Liver (tissue), 9 donors: Measurements from ENCODE around the gene GLIPR1. TPM values are rescaled to one million over a fixed set of nuclear protein-coding genes. Genes with fewer than 3 reads are reported as not detected.
"Not testable (repeated sequence)": the region's sequence is repeated elsewhere in the genome, so short reads cannot be mapped to it uniquely, and the experiment has no call there.

Source experiments
- DNase-seq: peaks from one replicate; pipeline ENCODE4 v3.0.0-alpha.2; 2017; ENCODE audit warnings: low spot score
- H3K27ac ChIP-seq, 2 donors: one replicate each; pipeline ENCODE4 v1.7.0; 2013; ENCODE audit warnings: inconsistent platforms in 2 of 2, low read length in 2 of 2, control low read depth in 1 of 2, low read depth in 1 of 2, mild to moderate bottlenecking in 1 of 2
- H3K27me3 ChIP-seq, 4 donors: one replicate each; pipeline versions ENCODE4 v1.6.1 to v1.7.0; 2013; ENCODE audit warnings: low read length in 3 of 4, inconsistent platforms in 1 of 4, mild to moderate bottlenecking in 1 of 4, moderate library complexity in 1 of 4; ENCODE audit not compliant: control insufficient read depth in 4 of 4, insufficient read depth in 4 of 4
- H3K36me3 ChIP-seq, 4 donors: one replicate each; pipeline versions ENCODE4 v1.6.1 to v1.7.0; 2013; ENCODE audit warnings: low read length in 3 of 4, mild to moderate bottlenecking in 3 of 4, low read depth in 1 of 4, moderate library complexity in 1 of 4; ENCODE audit not compliant: control insufficient read depth in 4 of 4, insufficient read depth in 3 of 4
- H3K4me1 ChIP-seq, 4 donors: one replicate each; pipeline versions ENCODE4 v1.6.1 to v1.7.0; 2013; ENCODE audit warnings: low read length in 3 of 4, mild to moderate bottlenecking in 3 of 4, moderate library complexity in 1 of 4; ENCODE audit not compliant: control insufficient read depth in 4 of 4, insufficient read depth in 4 of 4
- H3K4me3 ChIP-seq, 3 donors: one replicate each; pipeline versions ENCODE4 v1.6.1 to v1.7.0; 2013; ENCODE audit warnings: low read length in 3 of 3, control low read depth in 1 of 3, low read depth in 1 of 3, mild to moderate bottlenecking in 1 of 3
- H3K9ac ChIP-seq, 2 donors: one replicate each; pipeline ENCODE4 v1.7.0; 2013; ENCODE audit warnings: low read length in 2 of 2, mild to moderate bottlenecking in 2 of 2, moderate library complexity in 2 of 2, control low read depth in 1 of 2, low read depth in 1 of 2
- H3K9me3 ChIP-seq, 4 donors: one replicate each; pipeline versions ENCODE4 v1.6.1 to v1.7.0; 2013; ENCODE audit warnings: low read length in 3 of 4; ENCODE audit not compliant: control insufficient read depth in 4 of 4
- ATF3 ChIP-seq: IDR thresholded peaks from 2 replicates; pipeline ENCODE4 v1.6.1; 2016; ENCODE audit warnings: antibody characterized with exemption
- EGR1 ChIP-seq, 2 donors: IDR thresholded peaks; 2 replicates each; pipeline ENCODE4 v1.6.1; 2016 to 2018; ENCODE audit warnings: antibody characterized with exemption in 2 of 2, low read depth in 2 of 2
- FOXA1 ChIP-seq: IDR thresholded peaks from 2 replicates; pipeline ENCODE4 v1.6.1; 2016; ENCODE audit warnings: antibody characterized with exemption
- FOXA2 ChIP-seq: IDR thresholded peaks from 2 replicates; pipeline ENCODE4 v1.6.1; 2016; ENCODE audit warnings: antibody characterized with exemption
- GABPA ChIP-seq, 2 donors: IDR thresholded peaks in 1 of 2; conservative IDR thresholded peaks in 1 of 2; 2 replicates each; pipeline ENCODE4 v1.6.1; 2016; ENCODE audit warnings: antibody characterized with exemption in 2 of 2, mild to moderate bottlenecking in 1 of 2, moderate library complexity in 1 of 2
- HNF4A ChIP-seq, 2 donors: conservative IDR thresholded peaks; 2 replicates each; pipeline ENCODE4 v1.6.1; 2016; ENCODE audit warnings: antibody characterized with exemption in 2 of 2, mild to moderate bottlenecking in 2 of 2
- JUND ChIP-seq, 2 donors: IDR thresholded peaks; 2 replicates each; pipeline ENCODE4 v1.6.1; 2016; ENCODE audit warnings: antibody characterized with exemption in 2 of 2
- RAD21 ChIP-seq, 2 donors: IDR thresholded peaks; 2 replicates each; pipeline ENCODE4 v1.6.1; 2016; ENCODE audit warnings: antibody characterized with exemption in 2 of 2, mild to moderate bottlenecking in 2 of 2
- REST ChIP-seq: IDR thresholded peaks from 2 replicates; pipeline ENCODE4 v1.6.1; 2016; ENCODE audit warnings: antibody characterized with exemption, mild to moderate bottlenecking
- RXRA ChIP-seq, 2 donors: IDR thresholded peaks; 2 replicates each; pipeline ENCODE4 v1.6.1; 2017 to 2018; ENCODE audit warnings: antibody characterized with exemption in 2 of 2, mild to moderate bottlenecking in 1 of 2
- SP1 ChIP-seq: IDR thresholded peaks from 2 replicates; pipeline ENCODE4 v1.6.1; 2018; ENCODE audit warnings: antibody characterized with exemption, mild to moderate bottlenecking
- YY1 ChIP-seq: IDR thresholded peaks from 2 replicates; pipeline ENCODE4 v1.6.1; 2016; ENCODE audit warnings: antibody characterized with exemption, mild to moderate bottlenecking
- WGBS: extraction: QIAGEN DNeasy Blood & Tissue Kit; methylation state at CpG from one replicate; pipeline ENCODE4 v1.1.7; 2013; 5-methylcytosine and 5-hydroxymethylcytosine counted together
- polyA plus RNA-seq, 2 donors: library from polyadenylated mRNA; stranded (reverse) in 1 of 2; unstranded in 1 of 2; fragments of 200-250 nt in 1 of 2; fragments of >200 nt in 1 of 2; fragmentation: Nextera tagmentation in 1 of 2; extraction: Ambion mirVana in 1 of 2; gene quantifications; one replicate each; pipeline versions ENCODE4 v1.2.1 to v1.2.3, GENCODE V29; 2013 to 2015
- total RNA-seq, 2 donors: library from RNA; depleted of rRNA; stranded (reverse); fragments of >200 nt; gene quantifications; one replicate each; pipeline ENCODE4 v1.2.3, GENCODE V29; 2014
- TF ChIP-seq, protein P1 (sequence below): IDR thresholded peaks from 2 replicates; pipeline ENCODE4 v1.6.1; 2016; ENCODE audit warnings: antibody characterized with exemption
- TF ChIP-seq, protein P2 (sequence below): fragments of 150-350 bp; IDR thresholded peaks from 2 replicates; pipeline ENCODE4 v1.5.1; 2017; ENCODE audit warnings: improper control_type of control experiment, low read depth, low read length; ENCODE audit not compliant: missing input control
- donor health status: healthy.
- donor health status: healthy.
- donor health status: healthy.
- donor health status: healthy.
- donor health status: healthy.

GLIPR1 gene
- total and polyA plus RNA-seq, 4 donors, result 3.0 to 8.2 (median 4.7) TPM

DNA sequence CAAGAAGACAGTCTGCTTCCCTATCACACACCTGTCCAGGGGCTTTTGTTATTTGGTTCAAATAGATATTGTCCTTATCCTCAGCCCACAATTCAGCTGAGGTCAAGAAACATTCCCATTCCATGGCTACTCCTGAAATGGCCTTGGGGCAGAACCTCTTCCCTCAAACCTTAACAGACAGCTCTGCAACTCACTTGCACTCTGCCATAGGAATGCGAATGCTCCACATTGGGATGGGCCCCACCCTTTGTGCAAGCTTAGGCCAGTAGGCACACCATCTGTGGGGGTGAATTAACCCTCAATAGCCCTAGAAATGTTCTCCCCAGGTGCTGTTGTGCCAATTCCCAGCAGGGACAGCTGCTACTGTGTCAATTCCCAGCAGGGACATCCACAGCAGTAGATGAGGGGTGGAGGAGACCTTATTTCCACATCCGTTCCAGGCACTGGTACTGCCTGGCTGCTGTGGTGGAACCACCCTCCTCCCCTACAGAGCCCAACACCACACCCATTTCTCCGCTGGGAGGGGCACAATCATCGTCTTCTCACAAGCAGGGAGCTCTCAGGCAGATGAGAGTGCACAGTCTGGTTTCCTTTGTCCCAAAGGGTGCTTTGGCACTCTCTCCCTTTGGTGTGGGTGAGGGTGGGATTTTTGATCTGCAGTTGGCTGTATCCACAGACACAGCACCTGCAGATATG, 42.3 kb upstream of the GLIPR1 start:
- Histone ChIP-seq H3K27ac (no peak overlapping the region), H3K9ac (no peak overlapping the region), H3K4me3 (no peak overlapping the region), H3K9me3 (peaks cover 0 to 3% (median 0%) of the 10 kb centered on the region in 4 donors), H3K27me3 (no peaks in the 10 kb centered on the region), H3K36me3 (no peaks in the 10 kb centered on the region), H3K4me1 (no peaks in the 10 kb centered on the region)
- no peak for DNase-seq
- no peak for TF ChIP-seq JUND (IDR thresholded peaks at IDR 0.05)
- no peak for TF ChIP-seq FOXA2
- TF ChIP-seq RAD21 (IDR thresholded peaks at IDR 0.05), result no peak
- TF ChIP-seq FOXA1, result no peak
- no peak for TF ChIP-seq HNF4A (conservative IDR thresholded peaks at IDR 0.05)
- no peak for TF ChIP-seq ATF3
- TF ChIP-seq, protein P1, sequence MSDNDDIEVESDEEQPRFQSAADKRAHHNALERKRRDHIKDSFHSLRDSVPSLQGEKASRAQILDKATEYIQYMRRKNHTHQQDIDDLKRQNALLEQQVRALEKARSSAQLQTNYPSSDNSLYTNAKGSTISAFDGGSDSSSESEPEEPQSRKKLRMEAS, result no peak
- WGBS, result 61% methylated on average over 4 of the region's 4 CpGs

DNA sequence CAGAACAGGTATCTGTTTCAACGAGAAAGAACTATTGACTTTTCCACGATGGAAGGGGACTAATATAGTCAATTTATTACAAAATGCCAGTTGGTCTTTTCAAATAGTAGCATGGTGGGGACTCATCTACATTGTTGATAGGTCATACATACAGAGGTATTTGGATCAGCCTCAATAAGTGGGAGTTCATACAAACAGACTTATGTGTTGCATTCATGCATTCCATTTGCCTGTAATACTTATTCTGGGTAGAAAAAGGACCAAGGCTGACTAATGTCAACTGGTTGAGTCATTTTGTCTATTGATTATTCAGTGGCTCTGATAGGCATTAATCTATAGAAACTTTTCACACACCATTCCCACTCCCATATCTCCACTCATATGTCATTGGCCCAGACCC, 41.5 kb upstream of the GLIPR1 start:
- Histone ChIP-seq H3K4me3 (no peak overlapping the region), H3K4me1 (no peaks in the 10 kb centered on the region), H3K9ac (no peak overlapping the region), H3K36me3 (no peaks in the 10 kb centered on the region), H3K27me3 (no peaks in the 10 kb centered on the region), H3K9me3 (peaks cover 0 to 3% (median 0%) of the 10 kb centered on the region in 4 donors), H3K27ac (no peak overlapping the region)
- TF ChIP-seq GABPA (IDR thresholded peaks at IDR 0.05 in 1 of 2, conservative IDR thresholded peaks at IDR 0.05 in 1 of 2), result no peak
- TF ChIP-seq FOXA2, result no peak
- TF ChIP-seq SP1, result no peak
- no peak for TF ChIP-seq JUND (IDR thresholded peaks at IDR 0.05)
- no peak for TF ChIP-seq REST
- TF ChIP-seq RAD21 (IDR thresholded peaks at IDR 0.05), result no peak
- TF ChIP-seq YY1, result no peak
- TF ChIP-seq RXRA (IDR thresholded peaks at IDR 0.05), result no peak
- TF ChIP-seq EGR1 (IDR thresholded peaks at IDR 0.05; ENCODE audit: low read depth in 2 of 2), result no peak
- TF ChIP-seq ATF3, result no peak
- no peak for DNase-seq
- WGBS, result 89% methylated on average over 2 of the region's 2 CpGs

GRCh38 chr12:75439930-75440329, 40.6 kb upstream of the GLIPR1 start:
- Histone ChIP-seq H3K9me3 (peaks cover 0 to 3% (median 0%) of the 10 kb centered on the region in 4 donors), H3K36me3 (no peaks in the 10 kb centered on the region), H3K27me3 (no peaks in the 10 kb centered on the region), H3K4me3 (no peak overlapping the region), H3K9ac (no peak overlapping the region), H3K27ac (no peak overlapping the region), H3K4me1 (no peaks in the 10 kb centered on the region)
- no peak for DNase-seq
- TF ChIP-seq, protein P2, sequence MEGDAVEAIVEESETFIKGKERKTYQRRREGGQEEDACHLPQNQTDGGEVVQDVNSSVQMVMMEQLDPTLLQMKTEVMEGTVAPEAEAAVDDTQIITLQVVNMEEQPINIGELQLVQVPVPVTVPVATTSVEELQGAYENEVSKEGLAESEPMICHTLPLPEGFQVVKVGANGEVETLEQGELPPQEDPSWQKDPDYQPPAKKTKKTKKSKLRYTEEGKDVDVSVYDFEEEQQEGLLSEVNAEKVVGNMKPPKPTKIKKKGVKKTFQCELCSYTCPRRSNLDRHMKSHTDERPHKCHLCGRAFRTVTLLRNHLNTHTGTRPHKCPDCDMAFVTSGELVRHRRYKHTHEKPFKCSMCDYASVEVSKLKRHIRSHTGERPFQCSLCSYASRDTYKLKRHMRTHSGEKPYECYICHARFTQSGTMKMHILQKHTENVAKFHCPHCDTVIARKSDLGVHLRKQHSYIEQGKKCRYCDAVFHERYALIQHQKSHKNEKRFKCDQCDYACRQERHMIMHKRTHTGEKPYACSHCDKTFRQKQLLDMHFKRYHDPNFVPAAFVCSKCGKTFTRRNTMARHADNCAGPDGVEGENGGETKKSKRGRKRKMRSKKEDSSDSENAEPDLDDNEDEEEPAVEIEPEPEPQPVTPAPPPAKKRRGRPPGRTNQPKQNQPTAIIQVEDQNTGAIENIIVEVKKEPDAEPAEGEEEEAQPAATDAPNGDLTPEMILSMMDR, result no peak

DNA sequence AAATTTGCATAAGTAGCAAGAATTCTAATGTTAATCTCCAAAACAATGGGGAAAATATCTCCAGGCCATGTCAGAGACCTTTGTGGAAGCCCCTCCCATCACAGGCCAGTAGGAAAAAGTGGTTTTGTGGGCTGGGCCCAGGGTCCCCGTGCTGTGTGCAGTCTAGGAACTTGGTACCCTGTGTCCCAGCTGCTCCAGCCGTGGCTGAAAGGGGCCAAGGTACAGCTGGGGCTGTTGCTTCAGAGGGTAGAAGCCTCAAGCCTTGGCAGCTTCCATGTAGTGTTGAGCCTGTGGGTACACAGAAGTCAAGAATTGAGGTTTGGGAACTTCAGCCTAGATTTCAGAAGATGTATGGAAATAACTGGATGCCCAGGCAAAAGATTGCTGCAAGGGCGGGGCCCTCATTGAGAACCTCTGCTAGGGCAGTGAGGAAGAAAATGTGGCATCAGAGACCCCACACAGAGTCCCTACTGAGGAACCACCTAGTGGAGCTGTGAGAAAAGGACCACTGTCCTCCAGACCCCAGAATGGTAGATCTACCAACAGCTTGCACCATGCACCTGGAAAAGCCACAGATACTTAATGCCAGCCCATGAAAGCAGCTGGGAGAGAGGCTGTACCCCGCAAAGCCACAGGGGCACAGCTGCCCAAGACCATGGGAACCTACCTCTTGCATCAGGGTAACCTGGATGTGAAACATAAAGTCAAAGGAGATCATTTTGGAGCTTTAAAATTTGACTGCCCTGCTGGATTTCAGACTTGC, 38.7 kb upstream of the GLIPR1 start:
- H3K27ac ChIP-seq, H3K36me3 ChIP-seq, H3K9me3 ChIP-seq, H3K27me3 ChIP-seq, H3K4me3 ChIP-seq, DNase-seq, H3K9ac ChIP-seq, H3K4me1 ChIP-seq: not testable (repeated sequence)
- WGBS, result 82% methylated on average over 4 of the region's 4 CpGs
